AG10803 (cell line): Measurements from ENCODE around the gene SPATA17.

Source experiments
- DNase-seq: peaks from one replicate; pipeline ENCODE4 v3.0.0; 2010; ENCODE audit warnings: low read depth
- H3K4me3 ChIP-seq: 2 replicates; pipeline ENCODE4 v1.5.1; 2011; ENCODE audit warnings: mild to moderate bottlenecking, low read length, control low read depth
- CTCF ChIP-seq: conservative IDR thresholded peaks from 2 replicates; pipeline ENCODE4 v1.5.1; 2011; ENCODE audit warnings: mild to moderate bottlenecking, low read length, control low read depth, inconsistent platforms

The SPATA17 gene

DNA sequence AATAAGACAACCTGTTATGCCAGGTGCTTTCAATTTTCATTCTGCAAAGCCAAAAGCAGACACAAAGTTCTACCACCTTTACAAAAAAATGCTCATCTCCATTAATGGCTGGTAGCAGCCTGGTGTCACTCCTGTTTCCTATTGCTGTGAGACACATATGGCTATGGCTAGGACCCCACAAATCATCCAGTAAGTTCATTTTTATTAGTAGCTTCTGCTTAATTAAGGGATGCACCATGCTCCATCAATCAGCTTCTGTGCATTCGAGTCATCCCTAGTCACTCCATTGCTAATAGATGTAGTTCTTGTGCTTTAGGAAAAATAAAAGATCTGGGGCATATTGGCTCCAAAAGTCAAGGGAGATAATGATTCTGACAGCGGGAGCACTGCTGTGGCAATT is 257.2 kb downstream of the SPATA17 start:
- DNase-seq = no peak
- H3K4me3 ChIP-seq = no peak overlapping the region
- TF ChIP-seq CTCF = no peak

DNA sequence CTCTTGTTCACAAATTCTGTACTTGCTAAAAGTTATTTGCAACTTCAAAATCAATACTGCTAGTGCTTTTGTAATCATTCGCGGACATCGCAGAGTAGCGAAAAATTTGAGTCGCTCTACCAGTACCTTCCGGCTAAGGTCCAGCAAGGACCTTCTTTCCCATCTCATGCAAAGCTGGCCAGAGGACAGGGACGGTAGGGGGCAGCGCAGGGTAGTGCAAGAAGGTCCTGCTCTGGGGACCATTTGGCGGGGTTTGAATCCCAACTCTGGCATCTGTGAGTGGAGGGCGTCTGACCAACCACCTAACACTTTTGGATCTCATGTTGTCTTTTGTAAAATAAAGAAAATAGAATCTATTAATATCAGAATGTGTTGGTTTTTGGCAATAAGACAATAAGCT is 258.3 kb downstream of the SPATA17 start:
- TF ChIP-seq CTCF = no peak
- no peak for DNase-seq
- H3K4me3 ChIP-seq = no peak overlapping the region

DNA sequence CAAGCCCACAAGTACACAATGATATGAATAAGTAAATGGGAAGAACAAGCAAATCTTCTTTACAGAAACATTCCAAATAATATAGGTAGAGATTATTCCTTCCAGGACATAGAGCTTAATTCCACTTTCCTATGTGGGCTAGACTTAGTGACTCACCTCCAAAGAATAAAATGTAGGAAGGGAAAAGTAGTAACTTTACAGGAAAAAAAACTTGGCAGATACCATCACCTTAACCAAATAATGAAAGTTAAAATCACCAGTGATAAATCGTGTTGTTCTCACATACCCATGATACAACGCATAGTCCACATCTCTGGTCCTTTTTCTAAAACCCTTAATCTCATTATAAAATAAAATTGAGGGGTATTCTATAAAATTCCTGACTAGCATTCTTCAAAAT is 260.8 kb downstream of the SPATA17 start:
- TF ChIP-seq CTCF = no peak
- no peak for DNase-seq
- H3K4me3 ChIP-seq = no peak overlapping the region

- H3K4me3 ChIP-seq = no peak overlapping the region
- no peak for DNase-seq
- TF ChIP-seq CTCF = no peak
These were observed 261.6 kb downstream of the SPATA17 start for GRCh38 chr1:217892750-217893149.

DNA sequence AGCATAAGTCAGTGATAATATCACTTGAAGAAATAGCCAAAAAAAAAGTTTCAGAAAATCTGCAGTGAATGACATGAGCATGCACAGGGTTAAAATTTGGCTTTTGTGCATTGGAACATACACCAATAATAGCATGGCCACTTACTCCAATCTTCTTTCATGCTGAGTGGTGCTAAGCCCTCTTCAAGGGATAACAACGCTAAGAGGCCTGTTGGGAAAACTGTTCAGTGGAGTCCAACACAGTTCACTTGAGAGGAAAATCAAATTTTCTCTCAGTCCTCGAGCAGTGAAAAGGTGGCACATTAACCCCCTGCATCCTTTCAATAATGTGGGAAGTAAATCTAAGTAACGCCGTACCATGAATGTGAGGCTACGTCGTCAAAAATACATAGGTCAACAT is 264.7 kb downstream of the SPATA17 start:
- no peak for DNase-seq
- TF ChIP-seq CTCF = no peak
- H3K4me3 ChIP-seq = no peak overlapping the region

- TF ChIP-seq CTCF = no peak
- H3K4me3 ChIP-seq = no peak overlapping the region
- peak; percentile 4 for DNase-seq
These were observed 265.3 kb downstream of the SPATA17 start for GRCh38 chr1:217896490-217896889.

GRCh38 chr1:217897100-217897499 is 266.0 kb downstream of the SPATA17 start:
- DNase-seq = no peak
- TF ChIP-seq CTCF = no peak
- no peak overlapping the region for H3K4me3 ChIP-seq
